NCI-H69 (cell line): ENCODE data around the gene CYFIP2.

Experiments
- DNase-seq: peaks from one replicate; lab custom pipeline; 2025; lab: John Stamatoyannopoulos, UW

The CYFIP2 gene

DNA sequence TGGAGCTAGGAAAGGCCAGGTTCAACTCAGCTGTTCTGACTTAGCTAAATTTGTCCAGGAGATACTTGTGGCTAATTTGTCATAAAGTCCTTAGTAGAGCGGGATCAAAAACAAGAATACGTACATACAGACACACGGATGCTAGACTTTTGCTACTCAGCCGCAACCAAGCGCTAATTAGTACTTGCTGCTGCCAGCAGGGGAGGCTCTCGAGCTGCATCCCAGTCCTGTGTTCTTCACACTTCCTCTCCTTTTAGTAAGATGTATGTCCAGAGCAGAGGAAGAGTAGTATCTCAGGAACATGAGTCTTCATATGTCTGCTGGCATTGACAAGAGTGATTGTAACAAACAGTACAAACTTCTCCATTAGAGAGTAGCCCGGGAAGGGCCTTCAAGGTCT is 58.3 kb downstream of the CYFIP2 start:
- DNase-seq: peak; percentile 7

DNA sequence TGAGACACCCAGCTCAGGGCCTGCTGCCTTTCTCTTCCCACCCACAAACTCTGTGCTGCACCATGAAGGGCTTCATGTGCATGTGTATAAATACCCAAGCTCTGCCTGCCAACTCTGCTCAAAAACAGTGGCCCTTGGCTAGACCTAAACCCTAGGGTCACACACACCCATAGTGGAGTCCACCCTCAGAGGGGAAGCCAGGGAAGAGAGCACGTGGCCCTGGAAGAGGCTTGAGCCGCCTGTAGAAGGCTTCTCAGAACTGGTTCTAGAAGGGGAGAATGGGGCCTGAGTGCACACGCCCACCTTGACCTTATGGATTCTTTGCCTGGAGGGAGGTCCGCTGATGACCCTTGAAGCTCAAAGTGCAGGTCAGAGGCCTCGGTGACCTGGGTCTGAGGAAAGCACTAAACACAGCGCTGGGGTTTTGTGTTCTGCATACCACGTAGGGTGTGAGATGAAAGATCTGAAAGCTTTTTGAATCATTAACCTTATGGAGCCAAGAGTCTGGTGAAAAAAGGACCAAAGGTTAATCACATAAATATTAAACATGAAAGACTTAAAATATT is 60.6 kb downstream of the CYFIP2 start:
- DNase-seq: no peak

DNA sequence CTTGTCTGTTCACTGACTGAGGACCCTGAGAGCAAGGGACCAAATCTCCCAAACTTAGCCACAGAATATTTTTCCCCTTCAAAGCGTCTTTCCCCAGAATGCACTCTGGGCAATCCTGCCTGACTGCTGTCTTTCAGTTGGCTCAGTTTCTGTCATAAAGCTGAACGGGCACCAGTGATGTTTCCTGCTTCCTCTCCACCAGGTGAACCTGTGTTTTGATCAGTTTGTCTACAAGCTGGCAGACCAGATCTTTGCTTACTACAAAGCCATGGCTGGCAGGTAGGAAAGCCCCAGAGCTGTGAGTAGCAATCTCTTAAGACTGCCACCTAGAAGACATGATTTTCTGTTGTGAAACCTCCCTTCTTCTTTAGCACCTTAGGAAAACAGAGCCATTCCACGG is 61.8 kb downstream of the CYFIP2 start:
- no peak for DNase-seq

DNA sequence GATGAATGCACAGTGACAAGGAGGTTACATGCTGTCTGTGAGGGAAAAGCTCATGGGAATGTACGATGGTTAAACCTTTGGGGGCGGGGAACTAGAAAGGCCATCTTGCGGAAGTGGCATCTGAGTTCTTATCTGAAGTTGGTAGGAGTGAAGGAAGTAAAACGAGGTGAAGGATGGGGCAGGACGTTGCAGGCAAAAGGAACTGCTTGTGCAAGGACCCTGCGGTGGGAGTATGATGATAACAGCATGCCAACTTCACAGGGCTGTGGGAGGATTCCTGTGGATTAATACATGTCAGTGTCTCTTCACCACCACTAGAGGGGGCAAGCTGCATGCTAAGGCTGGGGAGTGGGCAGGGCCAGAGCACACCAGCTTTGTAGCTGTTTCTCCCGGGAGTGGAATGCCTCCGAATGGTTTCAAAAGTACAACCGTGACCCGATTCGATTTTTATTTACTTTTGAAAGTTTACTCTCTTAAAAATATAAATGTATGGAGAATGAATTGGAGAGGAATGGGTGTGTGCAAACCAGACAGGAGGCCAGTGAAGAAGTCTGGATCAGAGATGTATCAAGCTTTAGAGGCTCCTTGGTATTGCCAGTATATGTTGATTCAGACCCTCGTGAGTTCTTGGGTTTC is 62.5 kb downstream of the CYFIP2 start:
- peak; percentile 81 for DNase-seq

DNA sequence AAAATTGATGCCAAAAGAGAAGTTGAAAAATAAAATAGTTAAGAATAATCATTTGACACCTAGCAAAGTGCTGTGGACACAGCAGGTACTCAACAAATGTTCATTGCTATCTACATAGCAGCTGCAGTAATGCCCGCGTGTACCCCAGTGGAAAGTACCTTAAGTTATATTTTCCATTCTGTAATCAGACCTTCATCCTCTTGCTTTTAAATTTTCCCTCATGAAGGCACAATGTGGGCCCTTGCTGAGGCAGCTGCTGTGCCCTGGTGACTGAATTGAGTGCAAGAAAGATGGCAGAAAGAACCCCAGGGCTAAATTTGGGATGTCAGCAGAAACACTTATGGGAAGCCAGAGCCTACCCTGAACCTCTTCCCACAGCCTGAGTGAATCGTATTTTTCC is 65.9 kb downstream of the CYFIP2 start:
- no peak for DNase-seq

DNA sequence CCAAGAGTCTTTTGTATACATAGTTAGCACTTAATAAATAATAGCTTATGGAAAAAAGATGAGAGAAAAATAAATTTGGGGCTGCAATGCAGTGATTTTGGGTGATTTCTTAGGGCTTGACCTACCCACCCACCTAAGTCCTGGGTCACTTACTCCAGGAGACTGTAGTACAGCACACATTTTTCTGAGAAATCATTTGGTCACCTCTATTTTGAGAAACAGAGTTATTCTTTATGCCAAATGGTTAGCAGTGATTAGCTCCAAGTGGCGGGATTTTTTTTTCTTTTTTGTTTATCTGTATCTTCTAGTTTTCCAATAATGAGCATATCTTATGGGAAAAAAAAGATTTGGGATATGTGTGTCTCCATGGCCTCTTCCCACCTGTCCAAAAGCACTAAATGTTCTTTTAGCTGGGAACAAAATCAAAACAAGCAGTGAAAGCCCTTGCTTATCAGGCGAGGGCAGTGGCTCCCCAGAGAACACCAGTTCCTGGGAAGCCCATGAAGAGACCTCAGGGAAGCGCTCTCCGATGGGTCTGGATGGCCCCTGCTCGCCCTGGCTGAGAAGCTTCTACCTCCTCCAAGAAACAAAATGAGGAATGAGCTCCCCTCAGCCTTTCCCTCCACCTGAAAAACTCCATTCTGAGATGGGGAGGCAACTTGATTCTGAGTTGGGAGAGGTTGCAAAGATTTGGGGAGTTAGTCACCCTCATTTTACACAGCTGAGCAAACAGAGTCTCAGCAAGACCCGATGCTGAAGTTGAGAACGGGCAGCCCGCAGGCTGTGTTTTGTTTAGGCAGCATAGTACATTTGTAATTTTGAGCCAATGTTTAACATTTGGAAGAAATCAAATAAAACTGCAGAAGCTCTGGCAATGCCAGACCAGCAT is 69.9 kb downstream of the CYFIP2 start:
- DNase-seq: peak; percentile 46

DNA sequence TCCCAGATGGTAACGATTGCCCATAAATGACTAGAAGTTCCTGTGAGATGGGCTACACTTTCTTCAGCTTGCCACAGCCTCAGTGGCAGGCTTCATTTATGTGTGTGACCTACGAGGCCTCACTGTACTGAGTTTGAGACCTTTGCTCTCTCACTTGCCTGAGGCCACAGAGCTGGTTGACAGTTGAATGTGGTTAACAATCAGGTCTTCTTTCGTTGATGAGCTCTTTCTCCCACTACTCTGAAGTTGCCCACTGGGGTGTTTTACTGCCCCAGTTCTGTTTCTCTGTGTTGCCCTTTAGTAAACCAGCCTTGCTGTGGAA is 70.5 kb downstream of the CYFIP2 start:
- DNase-seq: peak; percentile 46

DNA sequence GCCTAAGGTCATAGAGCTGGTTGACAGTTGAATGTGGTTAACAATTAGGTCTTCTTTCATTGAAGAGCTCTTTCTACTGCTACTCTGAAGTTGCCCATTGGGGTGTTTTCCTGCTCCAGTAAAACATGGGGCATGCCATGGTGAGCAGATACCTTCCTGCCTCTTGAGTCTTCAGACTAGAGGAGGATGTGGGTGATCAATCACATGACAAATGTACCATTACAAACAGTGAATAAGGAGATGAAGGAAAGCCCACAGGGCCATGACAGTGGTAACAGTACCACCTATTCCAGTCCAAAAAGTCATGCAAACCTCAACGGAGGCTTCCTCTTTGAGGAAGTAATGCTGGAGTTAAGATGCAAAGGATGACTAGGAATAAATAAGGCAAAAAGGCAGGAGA is 73.5 kb downstream of the CYFIP2 start:
- DNase-seq: no peak

DNA sequence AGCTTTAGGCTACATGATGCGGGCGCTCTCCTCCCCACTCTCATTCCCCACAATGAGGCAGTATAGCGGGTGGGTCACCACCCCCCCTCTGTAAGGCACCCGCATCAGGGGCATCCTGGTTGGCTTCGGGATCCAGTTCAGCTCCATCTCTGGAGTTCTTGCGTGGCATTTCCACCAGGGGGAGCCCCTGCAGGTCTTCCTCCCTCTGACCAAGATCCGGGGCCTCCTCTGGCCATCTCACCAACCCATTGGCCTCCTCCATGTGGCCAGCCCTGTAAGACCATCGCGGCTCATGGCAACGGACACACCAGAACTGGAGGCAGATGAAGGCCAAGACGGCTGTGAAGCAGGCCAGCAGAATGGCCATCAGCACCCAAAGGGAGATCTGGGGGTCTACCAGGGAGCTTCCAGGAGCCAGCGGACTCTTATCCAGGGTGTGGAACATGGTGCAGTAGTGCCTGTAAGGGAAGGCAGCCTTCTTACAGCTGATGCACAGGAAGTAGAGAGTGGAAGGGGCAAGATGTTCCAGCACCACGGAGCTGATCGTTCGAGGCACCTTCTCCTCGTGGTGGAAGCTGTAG is 77.0 kb downstream of the CYFIP2 start:
- peak; percentile 52 for DNase-seq

DNA sequence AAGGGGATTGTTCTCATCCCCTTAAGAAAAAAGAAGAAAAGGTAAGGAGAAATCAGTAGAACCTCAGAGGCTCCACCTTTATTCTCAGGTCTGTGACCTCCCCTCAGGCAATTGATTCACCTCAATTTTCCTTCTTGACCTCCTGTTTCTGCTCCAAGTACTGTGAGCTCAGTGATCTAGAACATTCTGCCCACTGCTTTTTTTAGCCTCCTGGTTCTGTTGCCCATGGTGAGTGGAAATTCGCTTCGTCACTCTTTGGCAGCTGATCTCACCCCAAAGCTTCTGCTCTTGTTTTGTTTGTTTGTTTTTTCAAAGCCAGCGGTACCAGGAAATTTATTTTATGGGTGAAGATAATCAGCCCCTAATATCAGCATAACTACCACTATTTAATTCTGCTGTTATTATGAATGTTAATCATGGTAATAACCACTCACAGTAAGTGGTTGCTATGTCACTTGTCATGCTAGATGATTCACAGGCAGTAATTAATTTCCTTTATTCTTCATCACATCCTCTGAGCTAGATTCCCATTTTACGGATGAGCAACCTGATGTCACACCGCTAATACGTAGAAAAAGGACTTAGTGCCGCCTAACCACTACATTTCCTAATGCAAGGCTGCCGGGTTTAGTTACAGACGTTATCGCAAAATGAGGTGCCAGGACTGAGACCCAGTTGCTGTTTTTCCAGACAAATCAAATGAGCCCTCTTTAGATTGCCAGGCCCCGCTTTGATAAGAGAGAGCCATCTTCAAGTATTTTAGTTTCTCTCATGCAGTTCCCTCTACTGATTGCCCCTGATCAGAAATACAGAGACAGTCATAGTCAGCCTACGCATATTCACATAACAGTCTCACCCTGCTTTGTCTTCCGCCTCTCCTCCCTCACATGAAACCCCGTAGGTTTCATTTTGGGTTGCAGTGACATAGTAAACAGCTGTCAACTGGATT is 78.2 kb downstream of the CYFIP2 start:
- DNase-seq: no peak

DNA sequence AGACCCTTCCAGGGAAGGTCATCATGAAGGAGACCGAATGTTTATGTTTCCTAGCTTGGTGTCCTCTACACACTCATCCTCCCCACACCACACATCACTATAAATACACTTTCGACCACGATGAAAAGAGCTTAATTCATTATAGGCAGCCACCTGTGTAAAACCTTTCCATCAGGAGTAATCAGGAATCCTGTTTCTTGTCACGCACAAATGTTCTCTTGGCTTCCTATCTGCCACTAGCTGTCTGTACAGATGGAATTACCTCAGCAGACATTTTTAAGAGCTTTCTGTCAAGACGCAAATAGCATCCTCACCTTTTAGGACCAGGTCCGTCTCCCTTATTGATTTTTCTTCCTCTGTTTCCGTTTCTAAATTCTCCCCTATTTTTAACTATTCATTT is 79.1 kb downstream of the CYFIP2 start:
- no peak for DNase-seq

DNA sequence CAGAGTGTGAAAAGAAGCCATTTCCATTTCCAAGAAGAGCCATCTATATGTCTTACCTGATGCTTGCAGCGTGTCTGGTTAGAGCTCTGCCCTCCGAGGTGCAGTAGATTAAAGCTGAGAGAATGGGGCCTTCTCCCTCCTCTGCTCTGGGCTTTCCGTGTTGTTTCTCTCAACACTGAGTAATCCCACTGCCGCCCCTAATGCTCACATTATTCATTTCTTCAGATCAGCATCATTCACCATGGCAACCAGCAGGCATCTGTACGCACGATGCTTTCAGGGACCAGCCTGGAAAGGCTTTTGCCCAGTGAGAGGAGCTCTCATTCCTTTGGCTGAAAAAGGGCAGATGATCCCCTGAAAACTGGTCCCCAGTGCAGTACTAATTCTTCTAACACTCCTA is 79.6 kb downstream of the CYFIP2 start:
- DNase-seq: no peak

DNA sequence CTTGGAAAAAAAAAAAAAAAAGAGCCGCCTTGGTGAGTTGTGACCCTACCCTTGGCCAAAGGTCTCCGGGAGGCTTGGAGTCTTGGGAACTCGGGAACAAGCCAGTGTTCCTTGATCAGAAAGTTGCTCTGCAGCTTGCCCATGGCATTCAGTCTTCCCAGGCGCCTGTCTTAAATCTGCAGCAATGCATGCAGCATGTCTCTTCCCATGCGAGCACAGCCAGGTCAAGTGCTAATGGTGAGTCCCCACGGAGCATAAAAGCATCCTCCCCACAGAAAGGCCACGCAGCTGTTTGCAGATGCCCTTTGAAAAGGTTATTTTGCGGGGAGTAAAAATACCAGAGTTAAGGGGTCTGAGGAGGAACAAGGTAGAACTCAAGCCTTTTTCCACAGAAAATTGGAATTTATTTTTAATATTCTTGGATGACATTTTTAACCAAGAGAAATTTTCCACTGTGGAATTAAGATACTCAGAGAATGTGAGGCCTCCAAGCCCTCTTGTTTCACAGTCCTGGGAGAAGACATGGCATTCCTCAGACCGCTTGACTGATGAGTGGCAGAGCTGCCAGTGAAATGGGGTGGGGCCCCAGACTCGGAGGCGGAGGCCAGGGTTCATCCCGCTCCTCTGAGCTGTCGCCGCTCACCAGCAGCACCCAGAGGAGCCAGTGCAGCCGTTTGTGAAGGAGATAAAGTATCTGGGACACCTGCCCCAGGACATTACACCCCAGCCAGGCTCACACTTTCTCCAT is 81.6 kb downstream of the CYFIP2 start:
- no peak for DNase-seq

DNA sequence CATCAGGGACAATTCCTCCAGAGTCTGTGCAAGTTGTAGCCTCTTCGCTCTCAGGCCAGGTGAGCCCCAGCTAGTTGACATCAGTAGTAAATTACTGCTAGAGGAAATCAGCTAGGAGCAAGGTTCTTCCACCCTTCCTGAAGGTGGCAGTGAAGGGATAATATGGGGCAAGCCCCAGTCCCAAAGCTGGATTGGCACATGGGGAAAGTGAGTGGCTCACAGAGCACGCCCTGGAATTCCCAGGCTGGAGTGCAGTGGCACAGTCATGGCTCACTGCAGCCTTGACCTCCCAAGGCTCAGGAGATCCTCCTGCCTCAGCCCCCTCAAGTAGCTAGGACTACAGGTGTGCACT is 82.1 kb downstream of the CYFIP2 start:
- DNase-seq: no peak

DNA sequence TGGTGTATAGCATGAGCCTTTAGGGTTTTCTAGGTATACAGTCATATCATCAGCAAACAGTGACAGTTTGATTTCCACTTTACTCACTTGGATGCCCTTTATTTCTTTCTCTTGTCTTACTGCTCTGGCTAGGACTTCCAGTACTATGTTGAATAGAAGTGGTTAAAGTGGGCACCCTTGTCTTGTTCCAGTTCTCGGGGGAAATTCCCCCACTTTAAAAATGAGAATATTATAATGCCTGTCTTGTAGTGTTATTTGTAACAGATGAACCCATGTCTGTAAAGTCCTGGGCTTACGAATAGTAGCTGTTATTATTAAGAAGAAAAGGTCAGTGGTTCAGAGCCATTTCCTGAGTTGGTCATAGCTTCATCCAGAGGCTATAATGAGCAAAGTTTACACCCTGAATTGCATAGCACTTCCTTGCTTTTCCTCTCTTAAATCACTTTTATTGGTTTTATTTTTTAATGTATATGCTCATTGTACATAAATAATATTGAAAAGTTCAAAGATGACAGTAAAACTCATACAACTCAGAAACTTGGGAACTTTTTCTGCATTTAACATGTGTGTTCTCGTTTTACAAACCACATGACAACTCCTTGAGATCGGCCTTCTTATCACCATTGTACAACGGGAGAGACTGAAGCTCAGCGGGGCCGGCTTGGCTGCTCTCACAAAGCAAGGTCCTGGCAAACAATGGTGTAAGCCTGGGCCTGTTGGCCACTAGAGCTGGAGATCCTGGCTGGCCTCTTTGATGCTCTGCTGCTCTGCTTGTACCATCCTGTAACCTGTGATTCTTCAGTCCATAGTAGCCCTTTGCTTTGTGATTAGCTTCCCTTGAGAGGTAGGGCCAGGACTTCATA is 85.2 kb downstream of the CYFIP2 start:
- no peak for DNase-seq

DNA sequence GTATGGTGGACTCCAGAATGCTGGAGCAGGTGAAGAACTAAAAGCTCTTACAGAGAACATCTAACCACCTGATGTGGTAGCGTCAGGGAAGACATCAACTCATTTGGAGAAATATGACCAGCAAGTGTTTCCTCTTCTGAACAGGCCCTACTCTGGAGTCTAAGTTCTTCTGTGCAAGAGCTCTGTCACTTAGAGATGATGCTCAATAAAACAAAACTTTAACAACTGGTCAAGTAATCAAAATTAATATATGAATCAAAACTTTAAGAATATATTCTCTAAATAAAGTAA is 85.8 kb downstream of the CYFIP2 start:
- no peak for DNase-seq

DNA sequence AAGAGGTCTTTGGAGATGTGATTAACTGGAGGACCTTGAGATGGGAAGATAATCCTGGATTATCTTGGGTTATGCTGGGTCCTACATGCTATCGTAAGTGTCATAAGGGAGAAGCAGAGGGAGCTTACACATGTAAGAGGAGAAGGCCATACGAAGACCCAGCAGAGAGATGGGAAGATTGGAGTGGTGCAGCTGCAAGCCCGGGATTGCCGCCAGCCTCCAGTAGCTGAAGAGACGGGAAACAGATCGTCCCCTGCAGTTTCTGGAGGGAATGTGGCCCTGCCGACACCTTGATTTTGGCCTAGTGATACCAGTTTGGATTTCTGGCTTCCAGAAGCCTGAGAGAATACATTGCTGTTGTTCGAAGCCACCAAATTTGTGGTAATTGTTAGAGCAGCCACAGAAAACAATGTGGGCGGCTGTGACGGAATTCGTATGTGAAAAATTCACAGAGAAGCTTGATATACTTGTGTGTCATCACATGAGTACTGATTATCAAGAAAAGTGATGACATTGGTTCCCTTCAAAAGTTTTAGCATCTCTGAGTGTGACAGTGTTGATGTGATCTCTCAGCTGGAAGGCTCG is 86.9 kb downstream of the CYFIP2 start:
- DNase-seq: no peak

DNA sequence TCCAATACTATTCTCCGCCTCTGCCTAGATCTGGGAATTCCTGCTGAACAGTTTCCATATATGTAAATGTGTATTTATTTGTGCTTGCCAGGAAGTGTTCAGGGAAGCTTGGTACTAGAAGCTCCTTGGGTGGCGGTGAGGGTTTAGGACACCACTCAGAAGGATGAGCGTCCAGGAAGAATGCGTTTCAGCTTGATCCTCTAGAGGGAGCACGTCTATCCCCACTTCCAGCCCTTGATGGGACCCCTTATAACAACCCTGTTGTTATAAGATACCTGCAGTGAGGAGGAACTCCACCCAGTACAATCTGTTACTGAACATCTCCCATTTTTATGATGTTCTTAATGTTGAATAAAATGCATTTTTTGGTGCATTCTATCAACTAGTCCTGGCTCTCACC is 88.9 kb downstream of the CYFIP2 start:
- DNase-seq: peak; percentile 10

DNA sequence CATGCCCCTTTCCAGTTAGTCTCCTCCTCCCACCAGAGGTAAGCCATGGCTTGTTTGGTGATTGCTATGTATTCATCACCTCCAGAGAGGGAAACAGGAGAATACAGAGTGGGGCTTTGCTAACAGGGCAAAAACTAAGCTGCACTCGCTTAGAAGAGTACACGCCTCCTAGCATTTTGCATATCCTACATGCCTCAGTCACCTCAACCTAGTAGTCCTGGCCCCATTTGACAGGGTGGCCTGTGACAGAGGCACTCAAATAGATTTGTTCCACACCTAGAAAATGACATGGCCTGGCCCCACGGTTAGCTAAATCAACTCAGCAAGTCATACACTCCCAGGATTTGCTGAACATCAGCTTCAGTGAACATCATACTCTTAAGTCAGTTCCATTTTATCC is 90.7 kb downstream of the CYFIP2 start:
- DNase-seq: no peak

DNA sequence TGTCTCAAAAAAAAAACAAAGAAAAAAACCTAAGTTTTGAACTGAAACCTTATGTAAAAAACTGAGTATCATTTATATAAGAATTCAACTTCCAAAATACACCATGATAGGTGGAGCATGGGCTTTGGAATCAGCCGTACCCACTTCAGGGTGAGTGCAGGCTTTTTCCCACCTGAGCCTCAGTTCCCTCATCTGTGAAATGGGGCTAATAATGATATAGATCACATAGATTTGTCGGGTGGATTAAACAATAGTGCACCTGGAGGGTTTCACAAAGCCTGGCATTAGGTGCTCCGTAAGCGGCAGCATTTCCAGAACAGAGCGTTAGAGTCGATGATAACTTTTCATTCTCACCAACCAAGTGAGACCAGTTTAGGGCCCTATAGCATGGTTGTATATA is 91.9 kb downstream of the CYFIP2 start:
- DNase-seq: no peak
